ENCODE data around the gene CPB2. TPM values are rescaled to one million over a fixed set of nuclear protein-coding genes. Genes with fewer than 3 reads are reported as not detected.

Gene CPB2
- total and polyA plus RNA-seq, 2 of the 8 experiments (the other 6 are each of a cell fraction or from before 2014, with no cell fraction given): not detected

- no peak overlapping the region for H3K4me2 ChIP-seq (ENCODE audit: insufficient read depth in 1 of 2, low read depth in 2 of 2, low read length in 2 of 2)
- no peaks in the 10 kb centered on the region for H3K23me2 ChIP-seq (ENCODE audit: low read depth, low read length)
- DNase-seq (ENCODE audit: low read depth in 1 of 2, low spot score in 2 of 2) (no peak), FAIRE-seq (no peak)
- H2BK5ac ChIP-seq (ENCODE audit: low read depth, low read length): no peak overlapping the region
- H4K5ac ChIP-seq (ENCODE audit: insufficient read length, low read depth, low read length): no peak overlapping the region
- no peaks in the 10 kb centered on the region for H3K4me1 ChIP-seq (replicated peaks in 1 of 4; ENCODE audit: control insufficient read depth in 3 of 4, insufficient read depth in 4 of 4, low read length in 3 of 4)
- H3K27ac ChIP-seq (ENCODE audit: low read depth, low read length): no peak overlapping the region
- no peak overlapping the region for H2BK20ac ChIP-seq (ENCODE audit: low read length)
- 87% methylated on average over 13 of the region's 13 CpGs; no CpG with 5 or more reads in 1 of the 2 experiments for WGBS, 2 experiments (ENCODE audit: extremely low coverage in 1 of 2, insufficient coverage in 1 of 2, insufficient read length in 1 of 2, insufficient replicate concordance in 2 of 2, low coverage in 1 of 2, low lambda C conversion rate in 2 of 2, missing lambda C conversion rate in 1 of 2)
- no peaks in the 10 kb centered on the region for H3K27me3 ChIP-seq (replicated peaks in 1 of 4; ENCODE audit: control insufficient read depth in 3 of 4, extremely low read depth in 1 of 4, insufficient read depth in 3 of 4, low read length in 3 of 4)
- H3K9me3 ChIP-seq (ENCODE audit: insufficient read depth in 2 of 2, low read depth in 1 of 2, low read length in 1 of 2): peaks cover 0 to 7% of the 10 kb centered on the region in 2 experiments; a peak in 1 of 4 replicates
- H4K91ac ChIP-seq (replicated peaks; ENCODE audit: insufficient read length, low read length): no peak overlapping the region
- no peak overlapping the region for H2BK15ac ChIP-seq (ENCODE audit: low read length)
- no peaks in the 10 kb centered on the region for H3K79me2 ChIP-seq (ENCODE audit: control insufficient read depth in 1 of 2, insufficient read depth in 2 of 2, low read length in 2 of 2)
- no peak overlapping the region for H3K9ac ChIP-seq (replicated peaks in 1 of 4; ENCODE audit: extremely low read depth in 1 of 4, low read depth in 3 of 4, low read length in 3 of 4)
- no peak overlapping the region for H2AK5ac ChIP-seq (ENCODE audit: low read depth, low read length)
- H2BK12ac ChIP-seq (ENCODE audit: low read depth, low read length): no peak overlapping the region
- no peak overlapping the region for H3K4ac ChIP-seq (replicated peaks; ENCODE audit: insufficient read length, low read depth, low read length)
- ChIA-PET CTCF (ENCODE audit: partially characterized antibody) (interaction anchor here (1.0 to 1.1 kb wide), 3 partner anchors 9 to 40 kb away, joined by 3 to 5 read pairs (median 3); no protein-coding TSS in a partner anchor), POLR2A (ENCODE audit: partially characterized antibody) (no interaction called here)
- no peaks in the 10 kb centered on the region for H4K20me1 ChIP-seq (replicated peaks in 1 of 2; ENCODE audit: control insufficient read depth in 1 of 2, insufficient read depth in 2 of 2, low read length in 2 of 2)
- no peak overlapping the region for H3K4me3 ChIP-seq (ENCODE audit: extremely low read depth in 1 of 4, insufficient read depth in 2 of 4, low read depth in 3 of 4, low read length in 4 of 4)
- no peak overlapping the region for H3K56ac ChIP-seq (replicated peaks; ENCODE audit: insufficient read length, low read depth, low read length)
- no peak overlapping the region for H2AFZ ChIP-seq (ENCODE audit: low read length)
- H3K18ac ChIP-seq (ENCODE audit: extremely low read depth, low read length): no peak overlapping the region
- H3K79me1 ChIP-seq (ENCODE audit: low read depth, low read length): no peaks in the 10 kb centered on the region
- no peak overlapping the region for H2BK120ac ChIP-seq (replicated peaks; ENCODE audit: low read depth, low read length)
- no peak overlapping the region for H4K8ac ChIP-seq (ENCODE audit: extremely low read depth, insufficient read depth, low read length)
- no peak overlapping the region for H3K23ac ChIP-seq (ENCODE audit: insufficient read length)
- H3K36me3 ChIP-seq (ENCODE audit: control insufficient read depth in 2 of 4, insufficient read depth in 4 of 4, low read length in 3 of 4): no peaks in the 10 kb centered on the region
- H3K14ac ChIP-seq (ENCODE audit: insufficient read length): no peak overlapping the region
- no peak for TF ChIP-seq TEAD4 (IDR thresholded peaks at IDR 0.05; ENCODE audit: low read depth, low read length)
- no peak for TF ChIP-seq CBX5 (IDR thresholded peaks at IDR 0.05; ENCODE audit: low read depth, low read length)
- no peak for TF ChIP-seq CBX8 (IDR thresholded peaks at IDR 0.05; ENCODE audit: borderline replicate concordance, low read depth, low read length)
- no peak for TF ChIP-seq E2F6 (IDR thresholded peaks at IDR 0.05)
- no peak for TF ChIP-seq EZH2 (IDR thresholded peaks at IDR 0.05; ENCODE audit: low read depth, low read length, severe bottlenecking)
- TF ChIP-seq POLR2AphosphoS5 (IDR thresholded peaks at IDR 0.05; ENCODE audit: low read depth, low read length): no peak
- TF ChIP-seq BRCA1 (IDR thresholded peaks at IDR 0.05; ENCODE audit: low read depth, low read length): no peak
- no peak for TF ChIP-seq KDM1A (IDR thresholded peaks at IDR 0.05; ENCODE audit: borderline replicate concordance, low read length)
These were observed 19.1 kb downstream of the CPB2 start for GRCh38 chr13:46085737-46086136.

All from H1 (cell line).